ENCODE results near the gene HEG1.

The HEG1 gene

DNA sequence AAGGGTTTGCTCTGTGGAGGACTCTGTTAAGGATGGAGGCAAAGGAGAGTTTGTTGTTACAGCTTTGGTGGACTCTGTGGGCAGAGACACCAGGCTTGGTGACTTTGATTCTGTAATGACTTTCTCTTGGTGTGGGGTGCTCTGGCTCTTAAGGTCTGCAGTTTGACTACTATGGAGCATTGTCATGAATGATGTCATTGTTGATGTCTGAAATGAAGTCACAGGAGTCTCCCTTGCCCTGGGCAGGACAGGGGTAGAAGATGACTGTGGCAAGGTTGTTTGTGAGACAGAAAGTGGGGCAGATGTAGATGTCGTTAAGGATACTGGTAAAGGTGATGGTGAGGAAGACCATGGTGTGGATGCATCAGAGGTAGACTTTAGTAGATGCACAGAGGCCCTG is 42.7 kb downstream of the HEG1 start:
- ChIA-PET CTCF (interaction anchor here (1.5 kb wide), 1 partner anchor 39 kb away, joined by 4 read pairs; no protein-coding TSS in a partner anchor), POLR2A (no interaction called here)
- 100% methylated on average over 1 of the region's 1 CpG for WGBS (ENCODE audit: insufficient coverage)
- Histone ChIP-seq H3K27me3 (replicated peaks in 2 of 5; ENCODE audit: control insufficient read depth in 4 of 5, insufficient read depth in 5 of 5, low read length in 4 of 5) (no peaks in the 10 kb centered on the region), H3K27ac (ENCODE audit: insufficient read depth in 1 of 2, low read depth in 1 of 2, low read length in 2 of 2, poor library complexity in 1 of 2, severe bottlenecking in 2 of 2) (no peak overlapping the region), H3K36me3 (ENCODE audit: control insufficient read depth in 4 of 4, insufficient read depth in 4 of 4, low read length in 3 of 4) (peaks cover 4 to 43% (median 33%) of the 10 kb centered on the region in 4 experiments), H3K4me1 (ENCODE audit: control extremely low read depth in 1 of 4, control insufficient read depth in 4 of 4, insufficient read depth in 4 of 4, low read length in 3 of 4) (no peaks in the 10 kb centered on the region), H3K4me3 (ENCODE audit: control insufficient read depth in 1 of 7, extremely low read depth in 1 of 7, insufficient read depth in 4 of 7, low read depth in 2 of 7, low read length in 6 of 7) (no peak overlapping the region), H3K9me3 (ENCODE audit: control extremely low read depth in 1 of 5, control insufficient read depth in 4 of 5, insufficient read depth in 2 of 5, low read depth in 1 of 5, low read length in 4 of 5) (no peaks in the 10 kb centered on the region)
- no peak for DNase-seq

DNA sequence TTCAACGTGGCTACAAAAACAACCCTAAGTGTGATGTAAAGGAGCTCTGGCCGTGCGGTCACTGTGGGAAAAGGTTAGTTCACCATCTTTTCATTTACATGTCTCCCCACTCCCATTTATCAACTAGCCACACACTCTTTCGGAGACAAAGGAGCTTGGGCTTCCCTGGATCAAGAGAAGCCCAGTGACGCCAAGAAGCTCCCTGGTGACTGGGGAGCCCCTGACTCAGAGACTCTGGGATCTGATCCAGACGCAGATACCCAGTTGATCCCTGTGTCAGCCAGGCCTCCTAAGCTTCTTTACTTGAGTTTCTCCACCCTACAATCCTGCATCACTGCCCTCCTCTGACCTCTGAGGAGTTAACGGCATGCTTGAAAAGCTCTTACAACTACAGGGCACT is 43.9 kb downstream of the HEG1 start:
- Histone ChIP-seq H3K27me3 (replicated peaks in 2 of 5; ENCODE audit: control insufficient read depth in 4 of 5, insufficient read depth in 5 of 5, low read length in 4 of 5) (no peaks in the 10 kb centered on the region), H3K4me3 (ENCODE audit: control insufficient read depth in 1 of 7, extremely low read depth in 1 of 7, insufficient read depth in 4 of 7, low read depth in 2 of 7, low read length in 6 of 7) (no peak overlapping the region), H3K4me1 (ENCODE audit: control extremely low read depth in 1 of 4, control insufficient read depth in 4 of 4, insufficient read depth in 4 of 4, low read length in 3 of 4) (no peaks in the 10 kb centered on the region), H3K27ac (ENCODE audit: insufficient read depth in 1 of 2, low read depth in 1 of 2, low read length in 2 of 2, poor library complexity in 1 of 2, severe bottlenecking in 2 of 2) (no peak overlapping the region), H3K9me3 (ENCODE audit: control extremely low read depth in 1 of 5, control insufficient read depth in 4 of 5, insufficient read depth in 2 of 5, low read depth in 1 of 5, low read length in 4 of 5) (no peaks in the 10 kb centered on the region), H3K36me3 (ENCODE audit: control insufficient read depth in 4 of 4, insufficient read depth in 4 of 4, low read length in 3 of 4) (peaks cover 4 to 45% (median 34%) of the 10 kb centered on the region in 4 experiments)
- ChIA-PET POLR2A (no interaction called here), CTCF (interaction anchor here (1.2 to 1.7 kb wide), 5 partner anchors 9 to 152 kb away, joined by 3 to 5 read pairs (median 4); no protein-coding TSS in a partner anchor)
- WGBS (ENCODE audit: insufficient coverage) = 100% methylated on average over 5 of the region's 7 CpGs
- DNase-seq = no peak

DNA sequence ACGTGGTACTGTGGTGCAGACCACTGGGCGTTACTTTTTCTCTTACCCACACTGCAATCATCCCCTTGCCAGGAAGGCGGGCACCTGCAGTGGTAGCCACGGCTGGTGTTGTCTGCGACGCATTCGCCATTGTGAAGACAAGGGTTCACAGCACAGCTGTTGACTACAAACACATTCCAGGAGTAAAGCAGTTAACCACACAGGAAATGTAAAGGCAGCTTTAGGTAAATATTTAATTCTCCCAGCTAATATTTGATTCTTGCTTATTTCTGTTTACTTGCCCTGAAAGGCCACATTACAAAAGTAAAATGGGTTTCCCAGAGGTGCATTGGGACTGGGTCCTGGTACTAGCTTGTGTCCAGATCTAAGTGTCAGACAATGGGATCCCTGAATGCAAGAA is 45.4 kb downstream of the HEG1 start:
- Histone ChIP-seq H3K27ac (ENCODE audit: insufficient read depth in 1 of 2, low read depth in 1 of 2, low read length in 2 of 2, poor library complexity in 1 of 2, severe bottlenecking in 2 of 2) (no peak overlapping the region), H3K4me1 (ENCODE audit: control extremely low read depth in 1 of 4, control insufficient read depth in 4 of 4, insufficient read depth in 4 of 4, low read length in 3 of 4) (no peaks in the 10 kb centered on the region), H3K36me3 (ENCODE audit: control insufficient read depth in 4 of 4, insufficient read depth in 4 of 4, low read length in 3 of 4) (peaks cover 4 to 47% (median 37%) of the 10 kb centered on the region in 4 experiments), H3K27me3 (replicated peaks in 2 of 5; ENCODE audit: control insufficient read depth in 4 of 5, insufficient read depth in 5 of 5, low read length in 4 of 5) (no peaks in the 10 kb centered on the region), H3K4me3 (ENCODE audit: control insufficient read depth in 1 of 7, extremely low read depth in 1 of 7, insufficient read depth in 4 of 7, low read depth in 2 of 7, low read length in 6 of 7) (no peak overlapping the region), H3K9me3 (ENCODE audit: control extremely low read depth in 1 of 5, control insufficient read depth in 4 of 5, insufficient read depth in 2 of 5, low read depth in 1 of 5, low read length in 4 of 5) (no peaks in the 10 kb centered on the region)
- CTCF ChIA-PET = interaction anchor here (0.7 to 1.7 kb wide), 3 partner anchors 11 to 816 kb away, joined by 3 to 5 read pairs (median 4); no protein-coding TSS in a partner anchor
- DNase-seq = no peak
- POLR2A ChIA-PET = no interaction called here
- WGBS (ENCODE audit: insufficient coverage) = 100% methylated on average over 5 of the region's 7 CpGs

DNA sequence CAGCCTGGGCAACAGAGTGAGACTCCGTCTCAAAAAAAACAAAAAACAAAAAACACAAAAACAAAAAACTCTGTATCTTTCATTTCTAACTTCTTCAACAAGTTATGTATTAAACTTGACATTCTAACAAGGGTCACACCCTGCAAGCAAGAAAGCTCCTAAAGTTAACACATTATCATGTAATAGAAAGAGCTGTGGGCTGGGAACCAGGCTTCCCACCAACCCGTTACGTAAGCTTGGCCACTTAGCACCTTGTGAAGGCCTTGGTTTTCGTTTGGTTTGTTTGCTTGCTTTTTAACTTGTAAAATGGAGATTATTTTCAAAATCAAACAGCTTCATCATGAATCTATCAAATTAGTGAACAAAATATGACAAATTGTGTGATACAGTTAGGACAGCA is 47.0 kb downstream of the HEG1 start:
- DNase-seq = no peak
- ChIA-PET POLR2A (interaction anchor here (0.6 kb wide), 1 partner anchor 394 kb away, joined by 5 read pairs; no protein-coding TSS in a partner anchor), CTCF (interaction anchor here (0.9 to 1.3 kb wide), 3 partner anchors 14 to 19 kb away, joined by 3 to 4 read pairs (median 3); no protein-coding TSS in a partner anchor)
- H3K4me3 ChIP-seq (ENCODE audit: control insufficient read depth in 1 of 7, extremely low read depth in 1 of 7, insufficient read depth in 4 of 7, low read depth in 2 of 7, low read length in 6 of 7) = no peak overlapping the region
- WGBS (ENCODE audit: insufficient coverage) = 80% methylated on average over 1 of the region's 4 CpGs
- H3K36me3 ChIP-seq (ENCODE audit: control insufficient read depth in 4 of 4, insufficient read depth in 4 of 4, low read length in 3 of 4) = peaks cover 7 to 37% (median 33%) of the 10 kb centered on the region in 4 experiments
- no peak overlapping the region for H3K27ac ChIP-seq (ENCODE audit: insufficient read depth in 1 of 2, low read depth in 1 of 2, low read length in 2 of 2, poor library complexity in 1 of 2, severe bottlenecking in 2 of 2)
- H3K27me3 ChIP-seq (replicated peaks in 2 of 5; ENCODE audit: control insufficient read depth in 4 of 5, insufficient read depth in 5 of 5, low read length in 4 of 5) = no peaks in the 10 kb centered on the region
- no peaks in the 10 kb centered on the region for H3K4me1 ChIP-seq (ENCODE audit: control extremely low read depth in 1 of 4, control insufficient read depth in 4 of 4, insufficient read depth in 4 of 4, low read length in 3 of 4)
- no peaks in the 10 kb centered on the region for H3K9me3 ChIP-seq (ENCODE audit: control extremely low read depth in 1 of 5, control insufficient read depth in 4 of 5, insufficient read depth in 2 of 5, low read depth in 1 of 5, low read length in 4 of 5)

DNA sequence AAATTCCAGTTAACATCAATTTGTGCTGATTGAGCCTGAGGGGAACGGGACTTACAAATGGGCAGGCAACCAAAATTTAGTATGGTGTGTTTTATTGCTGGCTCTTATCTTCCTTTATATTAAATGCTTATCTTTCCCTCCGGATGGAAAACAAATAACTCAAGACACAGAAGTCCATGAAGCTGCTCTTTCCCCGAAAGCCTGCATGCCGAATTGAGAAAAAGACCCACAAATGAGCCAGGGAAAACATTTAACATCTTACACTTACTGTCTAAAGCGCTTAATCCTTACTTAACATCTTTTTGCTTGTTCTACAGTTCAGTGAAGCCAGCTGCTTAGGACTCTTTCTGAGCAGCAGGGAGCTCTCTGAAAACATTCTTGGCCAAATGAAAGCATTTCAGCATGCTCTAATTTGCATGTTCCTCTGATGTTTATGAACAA is 49.5 kb downstream of the HEG1 start:
- Histone ChIP-seq H3K4me3 (ENCODE audit: control insufficient read depth in 1 of 7, extremely low read depth in 1 of 7, insufficient read depth in 4 of 7, low read depth in 2 of 7, low read length in 6 of 7) (no peak overlapping the region), H3K27me3 (replicated peaks in 2 of 5; ENCODE audit: control insufficient read depth in 4 of 5, insufficient read depth in 5 of 5, low read length in 4 of 5) (no peaks in the 10 kb centered on the region), H3K36me3 (ENCODE audit: control insufficient read depth in 4 of 4, insufficient read depth in 4 of 4, low read length in 3 of 4) (peaks cover 3 to 33% (median 29%) of the 10 kb centered on the region in 4 experiments), H3K4me1 (ENCODE audit: control extremely low read depth in 1 of 4, control insufficient read depth in 4 of 4, insufficient read depth in 4 of 4, low read length in 3 of 4) (no peaks in the 10 kb centered on the region), H3K9me3 (ENCODE audit: control extremely low read depth in 1 of 5, control insufficient read depth in 4 of 5, insufficient read depth in 2 of 5, low read depth in 1 of 5, low read length in 4 of 5) (no peaks in the 10 kb centered on the region), H3K27ac (ENCODE audit: insufficient read depth in 1 of 2, low read depth in 1 of 2, low read length in 2 of 2, poor library complexity in 1 of 2, severe bottlenecking in 2 of 2) (no peak overlapping the region)
- ChIA-PET CTCF (interaction anchor here (1.6 to 1.8 kb wide), 2 partner anchors 10 to 15 kb away, joined by 4 read pairs; no protein-coding TSS in a partner anchor), POLR2A (no interaction called here)
- no peak for DNase-seq
- WGBS (ENCODE audit: insufficient coverage) = 100% methylated on average over 3 of the region's 5 CpGs

DNA sequence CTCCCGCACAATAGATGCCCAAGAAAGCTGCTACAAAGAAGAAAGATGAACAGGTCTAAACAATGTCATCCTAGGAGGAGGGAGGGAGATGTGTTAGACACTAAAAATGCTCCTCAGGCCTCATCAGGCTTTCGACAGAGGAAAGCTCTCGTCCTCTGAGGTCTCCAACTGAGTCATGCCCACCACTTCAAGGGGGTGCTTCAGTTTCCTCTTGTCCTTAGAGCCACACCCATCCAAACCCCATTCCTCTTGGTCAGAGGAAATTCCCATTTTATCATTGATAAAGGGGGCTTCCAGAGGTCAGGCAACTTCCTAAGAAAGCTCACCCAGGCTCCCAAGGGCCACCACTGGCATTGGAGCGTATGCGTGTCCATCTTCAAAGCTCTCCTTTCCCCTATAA is 50.1 kb downstream of the HEG1 start:
- DNase-seq = no peak
- Histone ChIP-seq H3K27me3 (replicated peaks in 2 of 5; ENCODE audit: control insufficient read depth in 4 of 5, insufficient read depth in 5 of 5, low read length in 4 of 5) (no peaks in the 10 kb centered on the region), H3K9me3 (ENCODE audit: control extremely low read depth in 1 of 5, control insufficient read depth in 4 of 5, insufficient read depth in 2 of 5, low read depth in 1 of 5, low read length in 4 of 5) (no peaks in the 10 kb centered on the region), H3K4me1 (ENCODE audit: control extremely low read depth in 1 of 4, control insufficient read depth in 4 of 4, insufficient read depth in 4 of 4, low read length in 3 of 4) (no peaks in the 10 kb centered on the region), H3K36me3 (ENCODE audit: control insufficient read depth in 4 of 4, insufficient read depth in 4 of 4, low read length in 3 of 4) (peaks cover 3 to 35% (median 30%) of the 10 kb centered on the region in 4 experiments), H3K27ac (ENCODE audit: insufficient read depth in 1 of 2, low read depth in 1 of 2, low read length in 2 of 2, poor library complexity in 1 of 2, severe bottlenecking in 2 of 2) (no peak overlapping the region), H3K4me3 (ENCODE audit: control insufficient read depth in 1 of 7, extremely low read depth in 1 of 7, insufficient read depth in 4 of 7, low read depth in 2 of 7, low read length in 6 of 7) (no peak overlapping the region)
- ChIA-PET CTCF (no interaction called here), POLR2A (no interaction called here)
- 100% methylated on average over 4 of the region's 5 CpGs for WGBS (ENCODE audit: insufficient coverage)

DNA sequence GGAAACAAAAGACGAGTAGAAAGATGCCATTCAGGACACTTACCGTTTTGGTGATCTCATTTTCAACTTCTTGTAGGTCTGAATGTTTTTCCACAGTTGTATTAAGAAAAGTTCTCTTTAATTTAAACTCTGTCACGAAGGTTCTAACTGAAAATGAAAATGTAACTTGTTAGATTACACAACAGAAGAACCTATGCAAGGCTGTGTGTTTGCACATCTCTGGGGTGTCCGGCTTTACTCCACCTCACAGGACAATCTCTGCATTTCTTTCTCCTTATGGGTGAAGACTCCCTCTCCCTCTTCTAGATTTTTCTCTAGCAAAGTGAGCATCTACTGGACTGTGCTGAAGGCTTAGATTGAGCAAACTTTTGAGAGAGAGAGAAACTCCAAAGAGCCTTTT is 50.6 kb downstream of the HEG1 start:
- CTCF ChIA-PET = interaction anchor here (3.4 kb wide), 1 partner anchor 581 kb away, joined by 15 read pairs; no protein-coding TSS in a partner anchor
- Histone ChIP-seq H3K9me3 (ENCODE audit: control extremely low read depth in 1 of 5, control insufficient read depth in 4 of 5, insufficient read depth in 2 of 5, low read depth in 1 of 5, low read length in 4 of 5) (no peaks in the 10 kb centered on the region), H3K36me3 (ENCODE audit: control insufficient read depth in 4 of 4, insufficient read depth in 4 of 4, low read length in 3 of 4) (peaks cover 3 to 36% (median 31%) of the 10 kb centered on the region in 4 experiments), H3K27ac (ENCODE audit: insufficient read depth in 1 of 2, low read depth in 1 of 2, low read length in 2 of 2, poor library complexity in 1 of 2, severe bottlenecking in 2 of 2) (no peak overlapping the region), H3K27me3 (replicated peaks in 2 of 5; ENCODE audit: control insufficient read depth in 4 of 5, insufficient read depth in 5 of 5, low read length in 4 of 5) (no peaks in the 10 kb centered on the region), H3K4me1 (ENCODE audit: control extremely low read depth in 1 of 4, control insufficient read depth in 4 of 4, insufficient read depth in 4 of 4, low read length in 3 of 4) (no peaks in the 10 kb centered on the region), H3K4me3 (ENCODE audit: control insufficient read depth in 1 of 7, extremely low read depth in 1 of 7, insufficient read depth in 4 of 7, low read depth in 2 of 7, low read length in 6 of 7) (no peak overlapping the region)
- 96% methylated on average over 3 of the region's 4 CpGs for WGBS (ENCODE audit: insufficient coverage)
- DNase-seq = no peak
- POLR2A ChIA-PET = no interaction called here

Data from common myeloid progenitor, CD34-positive (primary cell).